Measurements from ENCODE around the gene SMIM44.

Gene SMIM44

GRCh38 chr19:3466635-3467034 is 16.6 kb downstream of the SMIM44 start:
- TF ChIP-seq, protein P1, sequence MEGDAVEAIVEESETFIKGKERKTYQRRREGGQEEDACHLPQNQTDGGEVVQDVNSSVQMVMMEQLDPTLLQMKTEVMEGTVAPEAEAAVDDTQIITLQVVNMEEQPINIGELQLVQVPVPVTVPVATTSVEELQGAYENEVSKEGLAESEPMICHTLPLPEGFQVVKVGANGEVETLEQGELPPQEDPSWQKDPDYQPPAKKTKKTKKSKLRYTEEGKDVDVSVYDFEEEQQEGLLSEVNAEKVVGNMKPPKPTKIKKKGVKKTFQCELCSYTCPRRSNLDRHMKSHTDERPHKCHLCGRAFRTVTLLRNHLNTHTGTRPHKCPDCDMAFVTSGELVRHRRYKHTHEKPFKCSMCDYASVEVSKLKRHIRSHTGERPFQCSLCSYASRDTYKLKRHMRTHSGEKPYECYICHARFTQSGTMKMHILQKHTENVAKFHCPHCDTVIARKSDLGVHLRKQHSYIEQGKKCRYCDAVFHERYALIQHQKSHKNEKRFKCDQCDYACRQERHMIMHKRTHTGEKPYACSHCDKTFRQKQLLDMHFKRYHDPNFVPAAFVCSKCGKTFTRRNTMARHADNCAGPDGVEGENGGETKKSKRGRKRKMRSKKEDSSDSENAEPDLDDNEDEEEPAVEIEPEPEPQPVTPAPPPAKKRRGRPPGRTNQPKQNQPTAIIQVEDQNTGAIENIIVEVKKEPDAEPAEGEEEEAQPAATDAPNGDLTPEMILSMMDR (IDR thresholded peaks at IDR 0.05; ENCODE audit: low read depth, low read length), result no peak
- DNase-seq (ENCODE audit: extremely low read depth, low read depth), result no peak

- TF ChIP-seq, protein P1 (IDR thresholded peaks at IDR 0.05; ENCODE audit: low read depth, low read length), result no peak; the same call in 1 of the 2 replicates
- no peak for DNase-seq (ENCODE audit: extremely low read depth, low read depth)
These were observed 17.7 kb downstream of the SMIM44 start for GRCh38 chr19:3465552-3465951.

GRCh38 chr19:3464587-3465235 is 18.5 kb downstream of the SMIM44 start:
- TF ChIP-seq, protein P1 (IDR thresholded peaks at IDR 0.05; ENCODE audit: low read depth, low read length), result no peak
- DNase-seq (ENCODE audit: extremely low read depth, low read depth), result no peak

DNA sequence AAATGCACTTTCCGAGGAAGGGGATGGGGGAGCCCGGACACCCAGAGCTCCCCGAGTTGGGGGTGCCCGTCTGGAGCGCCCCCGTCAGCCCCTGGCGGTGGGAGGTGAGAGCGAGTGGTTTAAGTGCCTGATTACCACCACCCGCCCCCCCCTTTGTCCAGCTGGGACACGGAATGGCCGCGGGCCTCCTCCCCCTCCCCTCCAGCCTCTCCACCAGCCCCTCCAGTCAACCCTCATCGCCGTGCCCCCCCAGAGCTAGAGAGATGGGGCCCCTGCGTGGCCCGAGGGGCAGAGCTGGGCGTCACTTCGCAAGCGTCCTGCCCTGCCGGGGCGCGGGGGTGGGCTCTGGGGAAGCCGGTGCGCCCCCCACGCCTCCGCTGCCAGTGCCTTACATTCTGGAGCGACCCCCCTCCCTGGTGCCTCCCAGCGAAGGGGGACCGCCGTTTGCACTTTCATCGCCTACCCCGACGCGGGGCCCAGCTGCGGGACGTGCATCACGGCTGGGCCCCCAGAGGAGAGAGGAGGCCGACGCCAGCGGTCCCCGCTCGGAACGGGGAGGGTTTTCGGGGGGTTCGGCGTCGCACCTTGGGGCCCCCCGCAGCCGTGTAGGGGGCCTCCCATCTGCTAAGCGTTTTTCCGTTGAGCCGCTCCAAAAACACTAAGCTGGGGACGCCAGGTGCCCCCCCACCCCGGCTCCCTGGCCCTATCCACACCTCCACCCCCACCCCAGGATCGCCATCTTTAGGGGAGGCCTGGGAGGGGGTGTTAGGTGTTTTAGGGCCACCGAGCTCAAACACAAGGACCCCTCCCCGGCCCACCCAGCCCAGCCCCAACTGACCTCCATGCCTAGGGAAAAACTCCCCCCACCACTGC is 19.3 kb downstream of the SMIM44 start:
- no peak for DNase-seq (ENCODE audit: extremely low read depth, low read depth)
- TF ChIP-seq, protein P1 (IDR thresholded peaks at IDR 0.05; ENCODE audit: low read depth, low read length), result no peak

DNA sequence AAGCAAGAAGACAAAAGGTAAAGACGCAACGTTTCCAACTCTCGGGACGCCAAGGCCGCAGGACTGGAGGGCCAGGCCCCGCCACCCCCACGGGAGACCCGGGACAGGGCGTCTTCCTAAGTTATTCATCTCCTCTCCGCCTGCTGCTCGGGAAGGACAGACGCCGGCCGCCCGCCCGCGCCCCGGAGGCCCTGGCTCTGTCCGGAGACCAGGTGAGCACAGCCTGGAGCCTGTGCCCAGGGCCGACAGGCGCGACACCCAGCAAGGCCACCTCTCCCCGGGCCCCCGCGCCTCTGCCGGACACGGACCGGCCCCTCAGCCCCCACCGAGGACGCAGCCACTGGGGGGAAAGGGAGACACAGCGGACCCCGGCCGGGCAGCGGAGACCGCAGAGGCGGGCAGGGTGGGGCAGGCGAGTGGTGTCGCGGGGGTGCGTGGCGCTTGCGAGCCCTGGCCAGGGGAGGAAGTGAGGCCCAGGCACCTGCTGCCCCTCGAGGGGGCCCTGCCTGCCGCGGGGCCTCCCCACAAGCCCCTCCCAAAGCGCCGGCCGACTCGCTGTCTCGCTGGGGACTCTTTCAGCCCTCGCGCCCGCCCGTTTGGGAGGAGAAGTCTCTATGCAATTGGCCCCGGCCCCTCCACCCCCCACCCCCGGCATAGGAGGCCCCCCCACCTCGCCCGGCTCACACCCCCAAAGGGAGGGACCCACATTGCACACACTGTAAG is 20.1 kb downstream of the SMIM44 start:
- TF ChIP-seq, protein P1 (IDR thresholded peaks at IDR 0.05; ENCODE audit: low read depth, low read length), result no peak
- DNase-seq (ENCODE audit: extremely low read depth, low read depth), result no peak

DNA sequence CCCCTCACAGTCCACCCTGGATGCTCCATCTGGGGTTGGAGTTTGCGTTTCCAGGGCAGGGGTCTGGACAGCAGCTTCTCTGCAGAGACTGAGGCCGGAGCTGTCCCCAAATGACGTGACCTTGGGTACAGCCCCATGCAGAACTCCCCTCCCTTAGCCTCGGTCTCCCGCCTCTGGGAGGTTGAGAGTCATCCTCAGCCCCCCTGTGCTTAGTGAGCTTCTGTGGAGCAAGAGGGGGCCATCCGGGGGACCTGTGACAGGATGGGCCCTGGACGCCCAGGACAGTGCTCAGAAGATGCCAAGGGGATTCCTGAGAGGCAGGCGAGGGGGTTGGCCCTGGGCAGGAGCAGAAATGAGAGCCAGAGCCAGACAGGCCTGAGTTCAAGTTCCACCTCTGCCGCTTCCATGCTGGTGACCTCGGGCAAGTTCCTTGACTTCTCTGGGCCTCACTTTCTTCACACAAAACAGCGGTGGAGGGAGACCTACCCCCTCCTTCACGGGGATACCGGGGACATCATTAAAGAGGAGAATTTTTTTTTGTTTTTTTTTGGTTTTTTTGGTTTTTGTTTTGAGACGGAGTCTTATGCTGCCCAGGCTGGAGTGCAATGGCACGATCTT is 23.2 kb downstream of the SMIM44 start:
- TF ChIP-seq, protein P1 (IDR thresholded peaks at IDR 0.05; ENCODE audit: low read depth, low read length), result no peak
- DNase-seq (ENCODE audit: extremely low read depth, low read depth), result no peak

Measured in AG09319 (cell line).